GM18870 (cell line): ENCODE data around the gene ANKRD12.

Experiments
- ATAC-seq: cut with Tn5 transposase; IDR thresholded peaks from one replicate; pipeline ENCODE4 v1.9.1; 2021; ENCODE audit warnings: moderate library complexity; ENCODE audit not compliant: unreplicated experiment

Gene ANKRD12

GRCh38 chr18:9334973-9335696 is 198.6 kb downstream of the ANKRD12 start:
- ATAC-seq: peak; percentile 15
